ENCODE data around the gene PLCD1.
"Not testable (repeated sequence)": the region's sequence is repeated elsewhere in the genome, so short reads cannot be mapped to it uniquely, and the experiment has no call there.

The PLCD1 gene

DNA sequence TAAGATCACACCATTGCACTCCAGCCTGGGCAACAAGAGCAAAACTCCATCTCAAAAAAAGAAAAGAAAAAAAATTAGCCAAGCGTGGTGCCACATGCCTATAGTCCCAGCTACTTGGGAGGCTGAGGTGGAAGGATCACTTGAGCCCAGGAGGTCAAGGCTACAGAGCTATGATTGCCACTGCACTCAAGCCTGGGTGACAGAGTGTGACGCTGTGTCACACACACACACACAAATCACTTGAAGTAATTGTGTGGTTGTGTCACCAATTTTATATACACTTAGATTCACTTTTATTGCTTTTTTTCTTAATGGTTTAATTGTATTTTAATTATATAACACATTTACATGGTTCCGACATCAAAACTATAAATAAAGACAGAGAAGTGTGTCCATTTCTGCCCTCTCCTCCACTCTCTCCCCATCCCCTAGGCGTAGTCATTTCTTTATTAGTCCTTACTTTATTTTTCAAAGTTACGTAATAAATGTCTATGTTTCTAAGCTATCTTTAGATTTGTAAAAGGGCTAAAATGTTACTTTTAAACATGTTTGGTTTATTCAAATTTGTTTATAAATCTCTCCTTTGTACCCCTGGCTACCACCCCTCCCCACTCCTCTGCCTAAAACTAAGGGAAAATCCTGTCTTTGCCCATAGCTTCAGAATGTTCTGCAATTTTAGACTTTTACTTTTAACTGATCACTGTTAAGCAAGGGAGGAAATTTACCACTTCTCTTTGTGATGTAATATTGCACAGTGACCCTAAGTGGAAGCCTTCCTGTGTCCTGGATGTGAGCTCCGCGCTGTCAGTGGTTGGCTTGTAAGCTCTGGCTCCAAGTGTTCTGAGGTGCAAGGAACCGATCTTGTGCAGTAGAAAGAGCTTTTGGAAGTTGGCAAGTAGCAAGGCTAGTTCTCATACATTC lies 49.6 kb downstream of the PLCD1 start:
- H3K9ac ChIP-seq (ENCODE audit: low read length) = no peak overlapping the region
- no peaks in the 10 kb centered on the region for H3K9me2 ChIP-seq (replicated peaks; ENCODE audit: insufficient read depth, low read length)
- no peaks in the 10 kb centered on the region for H3K27me3 ChIP-seq (replicated peaks; ENCODE audit: insufficient read depth, low read length)
- no peaks in the 10 kb centered on the region for H3K4me1 ChIP-seq (ENCODE audit: low read length)
- H3K79me2 ChIP-seq (ENCODE audit: low read length) = no peaks in the 10 kb centered on the region
- no peak overlapping the region for H3K4me2 ChIP-seq (ENCODE audit: low read depth, low read length)
- DNase-seq = no peak
- no peak overlapping the region for H2AFZ ChIP-seq (ENCODE audit: low read length)
- H3K36me3 ChIP-seq (replicated peaks; ENCODE audit: insufficient read depth, low read length) = no peaks in the 10 kb centered on the region
- no peak overlapping the region for H3K4me3 ChIP-seq (ENCODE audit: low read length)
- no peaks in the 10 kb centered on the region for H3K9me3 ChIP-seq (replicated peaks; ENCODE audit: insufficient read depth, low read length)
- no peaks in the 10 kb centered on the region for H3F3A ChIP-seq (ENCODE audit: insufficient read depth, low read length)
- TF ChIP-seq, protein P1, sequence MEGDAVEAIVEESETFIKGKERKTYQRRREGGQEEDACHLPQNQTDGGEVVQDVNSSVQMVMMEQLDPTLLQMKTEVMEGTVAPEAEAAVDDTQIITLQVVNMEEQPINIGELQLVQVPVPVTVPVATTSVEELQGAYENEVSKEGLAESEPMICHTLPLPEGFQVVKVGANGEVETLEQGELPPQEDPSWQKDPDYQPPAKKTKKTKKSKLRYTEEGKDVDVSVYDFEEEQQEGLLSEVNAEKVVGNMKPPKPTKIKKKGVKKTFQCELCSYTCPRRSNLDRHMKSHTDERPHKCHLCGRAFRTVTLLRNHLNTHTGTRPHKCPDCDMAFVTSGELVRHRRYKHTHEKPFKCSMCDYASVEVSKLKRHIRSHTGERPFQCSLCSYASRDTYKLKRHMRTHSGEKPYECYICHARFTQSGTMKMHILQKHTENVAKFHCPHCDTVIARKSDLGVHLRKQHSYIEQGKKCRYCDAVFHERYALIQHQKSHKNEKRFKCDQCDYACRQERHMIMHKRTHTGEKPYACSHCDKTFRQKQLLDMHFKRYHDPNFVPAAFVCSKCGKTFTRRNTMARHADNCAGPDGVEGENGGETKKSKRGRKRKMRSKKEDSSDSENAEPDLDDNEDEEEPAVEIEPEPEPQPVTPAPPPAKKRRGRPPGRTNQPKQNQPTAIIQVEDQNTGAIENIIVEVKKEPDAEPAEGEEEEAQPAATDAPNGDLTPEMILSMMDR (IDR thresholded peaks at IDR 0.05; ENCODE audit: low read length) = no peak
- TF ChIP-seq EZH2 (optimal IDR thresholded peaks at IDR 0.05; ENCODE audit: low read depth, low read length) (no peak), EZH2phosphoT487 (IDR thresholded peaks at IDR 0.05; ENCODE audit: low read length) (no peak)
- H3K27ac ChIP-seq (ENCODE audit: low read length) = no peak overlapping the region
- H4K20me1 ChIP-seq (ENCODE audit: insufficient read depth, low read length) = no peaks in the 10 kb centered on the region

DNA sequence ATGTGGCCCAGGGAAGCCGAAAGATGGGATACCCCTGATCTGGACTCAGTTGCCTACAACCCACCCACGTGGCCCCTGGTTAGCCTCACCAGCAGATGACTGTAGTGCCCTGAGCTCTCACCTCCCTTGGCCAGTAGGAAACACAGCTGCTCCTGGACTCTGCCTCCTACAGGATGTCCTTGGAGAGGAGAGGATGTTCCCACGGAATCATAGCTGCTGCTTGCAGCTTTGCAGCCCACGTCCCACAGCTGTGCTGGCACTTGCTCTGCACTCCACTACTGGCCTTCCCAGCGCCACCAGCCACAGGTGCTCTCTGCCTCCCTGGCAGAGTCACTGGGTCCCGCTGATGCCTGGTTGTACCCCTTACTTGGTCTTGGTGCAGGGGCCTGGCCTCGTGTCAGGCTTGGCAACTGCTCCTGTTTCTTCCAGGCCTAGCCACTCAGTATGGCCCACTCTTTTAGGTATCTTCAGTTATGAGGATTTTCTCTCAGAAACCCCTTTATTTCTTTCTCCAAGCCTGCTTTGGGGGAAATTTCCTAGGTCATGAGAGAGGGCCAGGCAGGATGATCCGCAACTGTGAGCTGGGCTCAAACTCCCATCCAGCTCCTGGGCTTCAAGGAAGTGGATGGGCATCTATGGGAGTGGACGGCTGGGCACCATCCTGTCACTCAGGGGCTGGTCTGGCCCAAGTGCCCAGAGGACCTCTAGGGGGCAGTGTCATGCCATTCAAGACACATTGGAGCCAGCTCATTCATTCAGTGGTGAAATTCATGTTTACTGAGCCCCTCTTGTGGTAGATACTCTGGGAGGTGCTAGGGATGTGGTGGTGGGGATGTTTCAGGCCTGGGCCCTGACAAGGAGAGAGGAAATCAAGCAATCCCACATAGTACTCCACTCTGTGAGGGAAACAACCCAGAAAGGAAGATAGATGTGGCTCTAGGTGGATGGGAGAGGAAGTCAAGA lies 55.0 kb downstream of the PLCD1 start:
- Histone ChIP-seq H3K9me3 (replicated peaks; ENCODE audit: insufficient read depth, low read length) (no peaks in the 10 kb centered on the region), H3K36me3 (replicated peaks; ENCODE audit: insufficient read depth, low read length) (no peaks in the 10 kb centered on the region), H2AFZ (ENCODE audit: low read length) (no peak overlapping the region), H3K4me1 (ENCODE audit: low read length) (no peaks in the 10 kb centered on the region), H3K4me3 (ENCODE audit: low read length) (no peak overlapping the region), H3K79me2 (ENCODE audit: low read length) (no peaks in the 10 kb centered on the region), H3K27me3 (replicated peaks; ENCODE audit: insufficient read depth, low read length) (no peaks in the 10 kb centered on the region), H3K9ac (ENCODE audit: low read length) (no peak overlapping the region), H3F3A (ENCODE audit: insufficient read depth, low read length) (no peaks in the 10 kb centered on the region), H4K20me1 (ENCODE audit: insufficient read depth, low read length) (no peaks in the 10 kb centered on the region), H3K4me2 (ENCODE audit: low read depth, low read length) (no peak overlapping the region), H3K9me2 (replicated peaks; ENCODE audit: insufficient read depth, low read length) (no peaks in the 10 kb centered on the region), H3K27ac (ENCODE audit: low read length) (no peak overlapping the region)
- peak; percentile 61 for DNase-seq
- TF ChIP-seq, protein P1 (IDR thresholded peaks at IDR 0.05; ENCODE audit: low read length) = peak; percentile 91
- TF ChIP-seq EZH2phosphoT487 (IDR thresholded peaks at IDR 0.05; ENCODE audit: low read length) = no peak

DNA sequence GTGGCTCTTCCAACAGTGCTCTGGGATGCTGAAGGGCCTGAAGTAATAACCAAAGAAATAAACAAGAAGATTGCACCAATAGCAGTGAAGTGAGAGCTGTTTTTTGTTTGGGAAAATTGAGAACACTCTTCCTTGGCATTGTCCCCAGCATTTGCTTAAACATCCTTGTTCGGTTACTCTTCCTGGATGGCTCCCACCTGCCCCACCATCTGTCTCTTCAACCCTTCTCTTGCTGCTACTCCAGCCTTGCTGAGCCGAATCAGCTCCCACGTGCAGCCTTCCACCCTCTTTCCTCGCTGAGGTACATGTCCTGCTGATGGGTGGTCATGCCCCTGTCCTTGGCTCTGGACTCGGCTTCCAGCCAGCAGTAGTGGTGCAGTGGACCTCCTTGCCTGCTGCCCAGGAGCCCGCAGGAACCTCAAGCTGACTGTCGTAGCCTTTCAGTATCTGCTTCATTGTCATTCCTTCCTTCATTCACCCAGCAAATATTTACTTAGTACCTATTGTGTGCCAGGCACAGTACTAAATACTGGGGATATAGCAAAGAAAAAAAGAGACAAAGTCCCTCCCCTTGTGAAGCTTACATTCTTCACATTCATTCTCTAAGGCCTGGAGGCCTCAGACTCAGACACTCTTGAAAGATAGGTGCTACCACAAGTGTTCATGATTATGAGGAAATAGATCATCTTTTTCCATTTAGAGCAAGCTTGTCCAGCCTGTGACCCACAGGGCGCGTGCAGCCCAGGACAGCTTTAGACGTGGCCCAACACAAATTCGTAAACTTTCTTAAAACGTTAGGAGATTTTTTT lies 56.0 kb downstream of the PLCD1 start:
- Histone ChIP-seq H3K36me3 (replicated peaks; ENCODE audit: insufficient read depth, low read length) (no peaks in the 10 kb centered on the region), H4K20me1 (ENCODE audit: insufficient read depth, low read length) (no peaks in the 10 kb centered on the region), H3K9me2 (replicated peaks; ENCODE audit: insufficient read depth, low read length) (no peaks in the 10 kb centered on the region), H3K9ac (ENCODE audit: low read length) (no peak overlapping the region), H3K4me3 (ENCODE audit: low read length) (no peak overlapping the region), H3K27ac (ENCODE audit: low read length) (no peak overlapping the region), H3K9me3 (replicated peaks; ENCODE audit: insufficient read depth, low read length) (no peaks in the 10 kb centered on the region), H3K4me2 (ENCODE audit: low read depth, low read length) (no peak overlapping the region), H3F3A (ENCODE audit: insufficient read depth, low read length) (no peaks in the 10 kb centered on the region), H3K4me1 (ENCODE audit: low read length) (no peaks in the 10 kb centered on the region), H3K79me2 (ENCODE audit: low read length) (no peaks in the 10 kb centered on the region), H2AFZ (ENCODE audit: low read length) (no peak overlapping the region), H3K27me3 (replicated peaks; ENCODE audit: insufficient read depth, low read length) (no peaks in the 10 kb centered on the region)
- TF ChIP-seq, protein P1 (IDR thresholded peaks at IDR 0.05; ENCODE audit: low read length) = no peak
- no peak for DNase-seq

DNA sequence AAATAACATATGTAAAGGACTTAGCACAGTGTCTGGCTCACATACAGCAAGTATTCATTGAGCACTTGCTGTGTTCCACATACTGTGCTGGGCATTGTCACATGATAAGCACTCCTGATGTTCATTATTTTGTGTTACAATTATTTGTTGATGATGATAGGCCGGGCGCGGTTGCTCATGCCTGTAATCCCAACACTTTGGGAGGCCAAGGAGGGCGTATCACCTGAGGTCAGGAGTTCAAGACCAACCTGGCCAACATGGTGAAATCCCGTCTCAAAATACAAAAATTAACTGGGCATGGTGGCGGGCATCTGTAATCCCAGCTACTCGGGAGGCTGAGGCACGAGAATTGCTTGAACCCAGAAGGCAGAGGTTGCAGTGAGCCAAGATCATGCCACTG lies 57.4 kb downstream of the PLCD1 start:
- H3K36me3 ChIP-seq (replicated peaks; ENCODE audit: insufficient read depth, low read length); H3K79me2 ChIP-seq (ENCODE audit: low read length); H3K9me2 ChIP-seq (replicated peaks; ENCODE audit: insufficient read depth, low read length): not testable (repeated sequence)

More for the DNA sequence above, 57.4 kb downstream of the PLCD1 start:
- H3K9me3 ChIP-seq (replicated peaks; ENCODE audit: insufficient read depth, low read length); H3F3A ChIP-seq (ENCODE audit: insufficient read depth, low read length); H4K20me1 ChIP-seq (ENCODE audit: insufficient read depth, low read length); DNase-seq; H3K9ac ChIP-seq (ENCODE audit: low read length); H3K27ac ChIP-seq (ENCODE audit: low read length); H2AFZ ChIP-seq (ENCODE audit: low read length); H3K4me2 ChIP-seq (ENCODE audit: low read depth, low read length); H3K27me3 ChIP-seq (replicated peaks; ENCODE audit: insufficient read depth, low read length); H3K4me3 ChIP-seq (ENCODE audit: low read length); H3K4me1 ChIP-seq (ENCODE audit: low read length): not testable (repeated sequence)

All from MM.1S (cell line).